ENCODE data around the gene GPR137B. TPM values are rescaled to one million over a fixed set of nuclear protein-coding genes. Genes with fewer than 3 reads are reported as not detected.

GPR137B gene
- total and polyA plus RNA-seq, 8 donors: 2.9 to 64.8 (median 12.5) TPM

GRCh38 chr1:236113324-236114032 lies 28.9 kb upstream of the GPR137B start:
- intact Hi-C loops (cut with DNase I; ENCODE audit: low total_unique reads): loop anchor here (5.0 kb wide), 1 partner anchor 379 kb away; no protein-coding TSS in a partner anchor

GRCh38 chr1:236114076-236114747 lies 28.1 kb upstream of the GPR137B start:
- Histone ChIP-seq H3K9me3 (no peaks in the 10 kb centered on the region), H3K4me3 (no peak overlapping the region), H3K4me1 (peaks cover 0 to 3% (median 0%) of the 10 kb centered on the region in 4 donors), H3K27me3 (no peaks in the 10 kb centered on the region), H3K36me3 (no peaks in the 10 kb centered on the region), H3K27ac (no peak overlapping the region)
- intact Hi-C loops (cut with DNase I; ENCODE audit: low total_unique reads): loop anchor here (5.0 kb wide), 1 partner anchor 378 kb away; no protein-coding TSS in a partner anchor
- DNase-seq: no peak
- 86 to 100% (median 91%) methylated on average over 5 of the region's 5 CpGs for WGBS, 5 donors
- TF ChIP-seq POLR2A (IDR thresholded peaks at IDR 0.05): no peak
- TF ChIP-seq CTCF (IDR thresholded peaks at IDR 0.05): no peak
- TF ChIP-seq EP300 (IDR thresholded peaks at IDR 0.05): no peak
- TF ChIP-seq POLR2AphosphoS5 (IDR thresholded peaks at IDR 0.05): no peak

More at GRCh38 chr1:236113324-236114032, 28.9 kb upstream of the GPR137B start:
- no peaks in the 10 kb centered on the region for H3K36me3 ChIP-seq
- 76 to 83% (median 82%) methylated on average over 15 of the region's 15 CpGs for WGBS, 5 donors
- no peak for DNase-seq
- H3K27ac ChIP-seq: no peak overlapping the region
- H3K9me3 ChIP-seq: no peaks in the 10 kb centered on the region
- no peaks in the 10 kb centered on the region for H3K27me3 ChIP-seq
- H3K4me1 ChIP-seq: peaks cover 0 to 5% (median 0%) of the 10 kb centered on the region in 4 donors
- H3K4me3 ChIP-seq: no peak overlapping the region
- TF ChIP-seq CTCF (IDR thresholded peaks at IDR 0.05): no peak
- no peak for TF ChIP-seq EP300 (IDR thresholded peaks at IDR 0.05)
- TF ChIP-seq POLR2AphosphoS5 (IDR thresholded peaks at IDR 0.05): no peak
- no peak for TF ChIP-seq POLR2A (IDR thresholded peaks at IDR 0.05)

GRCh38 chr1:236117710-236118109 lies 24.6 kb upstream of the GPR137B start:
- Histone ChIP-seq H3K4me3 (no peak overlapping the region), H3K4me1 (no peaks in the 10 kb centered on the region), H3K9me3 (no peaks in the 10 kb centered on the region), H3K27ac (no peak overlapping the region), H3K36me3 (no peaks in the 10 kb centered on the region), H3K27me3 (no peaks in the 10 kb centered on the region)
- no peak for DNase-seq
- intact Hi-C loops (cut with DNase I; ENCODE audit: low total_unique reads): no loop called here
- 52 to 79% (median 64%) methylated on average over 8 of the region's 8 CpGs for WGBS, 5 donors
- no peak for TF ChIP-seq EP300 (IDR thresholded peaks at IDR 0.05)
- no peak for TF ChIP-seq POLR2AphosphoS5 (IDR thresholded peaks at IDR 0.05)
- no peak for TF ChIP-seq POLR2A (IDR thresholded peaks at IDR 0.05)
- no peak for TF ChIP-seq CTCF (IDR thresholded peaks at IDR 0.05)

- Histone ChIP-seq H3K27ac (no peak overlapping the region), H3K27me3 (no peaks in the 10 kb centered on the region), H3K36me3 (no peaks in the 10 kb centered on the region), H3K4me1 (no peaks in the 10 kb centered on the region), H3K4me3 (no peak overlapping the region), H3K9me3 (no peaks in the 10 kb centered on the region)
- WGBS, 5 donors: 64 to 79% (median 65%) methylated on average over 12 of the region's 12 CpGs
- no peak for TF ChIP-seq EP300 (IDR thresholded peaks at IDR 0.05)
- TF ChIP-seq POLR2A (IDR thresholded peaks at IDR 0.05): no peak
- TF ChIP-seq POLR2AphosphoS5 (IDR thresholded peaks at IDR 0.05): no peak
- TF ChIP-seq CTCF (IDR thresholded peaks at IDR 0.05): no peak
- intact Hi-C loops (cut with DNase I; ENCODE audit: low total_unique reads): no loop called here
- no peak for DNase-seq
Observed at GRCh38 chr1:236119943-236120484, 22.3 kb upstream of the GPR137B start.
